NCI-H510A treated with DMSO at 0.1 percent for 48 hours (cell line): ENCODE data around the gene RCBTB1.
"Not testable (repeated sequence)": the region's sequence is repeated elsewhere in the genome, so short reads cannot be mapped to it uniquely, and the experiment has no call there.

ENCODE experiments used
- DNase-seq: peaks from one replicate; lab custom pipeline; 2025; lab: John Stamatoyannopoulos, UW

Gene RCBTB1

GRCh38 chr13:49585220-49586157 lies at the start of gene RCBTB1:
Gene RCBTB1 (minus strand): TSS chr13:49585558. CDS start chr13:49567279, 18,279 bp downstream.
- peak; percentile 63 for DNase-seq

GRCh38 chr13:49633710-49634109 lies 48.4 kb upstream of the RCBTB1 start:
- no peak for DNase-seq

- DNase-seq, result no peak
Measured at GRCh38 chr13:49632156-49632555, 46.8 kb upstream of the RCBTB1 start.

- no peak for DNase-seq
Measured at GRCh38 chr13:49630580-49630979, 45.2 kb upstream of the RCBTB1 start.

- DNase-seq, result no peak
Measured at GRCh38 chr13:49629947-49630346, 44.6 kb upstream of the RCBTB1 start.

GRCh38 chr13:49629196-49629938 lies 44.0 kb upstream of the RCBTB1 start:
- no peak for DNase-seq

- DNase-seq, result no peak
Measured at GRCh38 chr13:49627831-49628652, 42.7 kb upstream of the RCBTB1 start, which contains the start of gene ARL11. Gene ARL11 (plus strand): TSS chr13:49628507. CDS start chr13:49630448, 1,941 bp downstream.

GRCh38 chr13:49625392-49626079 lies 40.2 kb upstream of the RCBTB1 start:
- no peak for DNase-seq

GRCh38 chr13:49624229-49624628 lies 38.9 kb upstream of the RCBTB1 start:
- no peak for DNase-seq

- DNase-seq, result no peak
Measured at GRCh38 chr13:49622174-49622946, 37.0 kb upstream of the RCBTB1 start.

- DNase-seq, result no peak
Measured at GRCh38 chr13:49620170-49620621, 34.8 kb upstream of the RCBTB1 start.

GRCh38 chr13:49616676-49617065 lies 31.3 kb upstream of the RCBTB1 start:
- no peak for DNase-seq

- DNase-seq, result no peak
Measured at GRCh38 chr13:49615836-49616675, 30.7 kb upstream of the RCBTB1 start.

- DNase-seq, result not testable (repeated sequence)
Measured at GRCh38 chr13:49612042-49612441, 26.7 kb upstream of the RCBTB1 start.

GRCh38 chr13:49610176-49610575 lies 24.8 kb upstream of the RCBTB1 start:
- peak; percentile 72 for DNase-seq

GRCh38 chr13:49608651-49609331 lies 23.4 kb upstream of the RCBTB1 start:
- DNase-seq, result no peak

GRCh38 chr13:49607761-49608160 lies 22.4 kb upstream of the RCBTB1 start:
- no peak for DNase-seq

- peak; percentile 77 for DNase-seq
Measured at GRCh38 chr13:49606747-49607648, 21.6 kb upstream of the RCBTB1 start.
